Gastroesophageal sphincter (tissue), 4 donors: Measurements from ENCODE around the gene RHOA. TPM values are rescaled to one million over a fixed set of nuclear protein-coding genes. Genes with fewer than 3 reads are reported as not detected.

Experiments used
- ATAC-seq: fragments of 150-250 bp; one replicate; pipeline ENCODE4 v1.9.1; 2016; ENCODE audit warnings: mild to moderate bottlenecking, moderate library complexity
- H3K27ac ChIP-seq, 4 donors: fragments of 200-600 bp; sonication (generic) in 3 of 4; 1 replicate in 3 of 4; 2 replicates in 1 of 4; pipeline ENCODE4 v1.5.1; 2016 to 2019
- H3K27me3 ChIP-seq: fragments of 200-600 bp; sonication (generic); one replicate; pipeline ENCODE4 v1.5.1; 2019
- H3K36me3 ChIP-seq, 2 donors: fragments of 200-600 bp; sonication (generic); one replicate each; pipeline ENCODE4 v1.5.1; 2019; ENCODE audit warnings: control low read depth in 1 of 2
- H3K4me1 ChIP-seq, 3 donors: fragments of 200-600 bp; sonication (generic); 1 replicate in 2 of 3; 2 replicates in 1 of 3; pipeline ENCODE4 v1.5.1; 2016 to 2019; ENCODE audit warnings: control low read depth in 2 of 3
- H3K4me3 ChIP-seq, 2 donors: fragments of 200-600 bp; sonication (generic); one replicate each; pipeline ENCODE4 v1.5.1; 2019; ENCODE audit warnings: mild to moderate bottlenecking in 1 of 2, moderate library complexity in 1 of 2
- H3K9me3 ChIP-seq, 3 donors: fragments of 200-600 bp; sonication (generic); one replicate each; pipeline ENCODE4 v1.5.1; 2017 to 2019; ENCODE audit warnings: control low read depth in 2 of 3
- EP300 ChIP-seq: sonication (generic); formaldehyde crosslinking; IDR thresholded peaks from one replicate; pipeline ENCODE4 v1.6.1; 2017; ENCODE audit warnings: antibody characterized with exemption, mild to moderate bottlenecking
- POLR2A ChIP-seq, 2 donors: fragments of 450-650 bp; IDR thresholded peaks; one replicate each; pipeline ENCODE4 v1.6.1; 2017; ENCODE audit warnings: antibody characterized with exemption in 2 of 2, mild to moderate bottlenecking in 2 of 2, moderate library complexity in 1 of 2
- POLR2AphosphoS5 ChIP-seq: sonication (generic); formaldehyde crosslinking; IDR thresholded peaks from one replicate; pipeline ENCODE4 v1.6.1; 2017; ENCODE audit warnings: antibody characterized with exemption
- WGBS, 2 donors: methylation state at CpG; one replicate each; pipeline ENCODE4 v1.1.5; 2018; ENCODE audit warnings: low coverage in 1 of 2; 5-methylcytosine and 5-hydroxymethylcytosine counted together
- total RNA-seq, 4 donors: library from RNA; depleted of rRNA; stranded (reverse); fragments of >200 nt; gene quantifications; one replicate each; pipeline ENCODE4 v1.1.0, GENCODE V29; 2016
- TF ChIP-seq, protein P1 (sequence below), 4 experiments: fragments of 200-600 bp in 2 of 4; fragments of 450-650 bp in 2 of 4; sonication (generic) in 1 of 4; IDR thresholded peaks; one replicate each; pipeline ENCODE4 v1.5.1; 2017 to 2019; ENCODE audit warnings: antibody characterized with exemption in 4 of 4, mild to moderate bottlenecking in 2 of 4, moderate library complexity in 2 of 4

The RHOA gene
- total RNA-seq, 4 donors from 2014 or later = 401 to 524 (median 476) TPM

DNA sequence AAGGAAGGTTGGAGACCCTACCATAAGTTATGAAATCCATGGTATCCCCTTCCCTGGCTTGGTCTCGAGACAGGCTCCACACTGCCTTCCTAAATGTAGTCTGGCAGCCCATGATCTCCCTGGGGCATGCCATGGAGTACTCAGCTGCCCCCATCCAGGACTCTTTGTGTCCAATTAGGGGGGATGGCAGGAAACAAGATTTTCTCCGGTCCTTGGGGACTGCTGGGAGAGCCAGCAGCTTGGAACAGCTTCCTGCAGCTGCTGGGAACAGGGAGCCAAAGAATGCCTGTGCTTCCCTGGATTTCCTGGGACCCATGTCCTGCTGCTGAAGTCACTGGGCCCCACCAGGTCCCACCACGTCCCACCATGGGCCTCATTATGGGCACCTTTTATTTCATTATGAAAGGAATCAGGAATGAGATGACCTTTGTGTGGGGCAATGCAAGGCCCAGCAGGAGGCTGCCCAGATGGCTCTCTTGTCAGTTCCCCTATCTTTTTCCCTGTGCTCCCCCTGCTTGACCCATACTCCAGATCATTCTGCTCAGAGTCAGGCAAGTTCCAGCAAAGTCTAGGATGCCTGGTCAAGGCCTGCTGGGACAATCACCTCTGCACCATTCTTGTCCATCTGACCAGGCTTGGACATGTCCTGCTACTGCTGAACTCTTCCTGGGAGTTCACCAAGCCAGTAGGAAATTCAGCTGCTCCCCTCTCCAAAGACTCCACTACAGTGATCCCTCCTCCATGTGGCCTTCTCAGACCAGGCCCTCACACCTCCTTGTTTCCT lies 43.3 kb upstream of the RHOA start:
- no peaks in the 10 kb centered on the region for H3K27me3 ChIP-seq
- H3K27ac ChIP-seq = no peak overlapping the region
- no peak for TF ChIP-seq POLR2A (IDR thresholded peaks at IDR 0.05)
- TF ChIP-seq, protein P1, sequence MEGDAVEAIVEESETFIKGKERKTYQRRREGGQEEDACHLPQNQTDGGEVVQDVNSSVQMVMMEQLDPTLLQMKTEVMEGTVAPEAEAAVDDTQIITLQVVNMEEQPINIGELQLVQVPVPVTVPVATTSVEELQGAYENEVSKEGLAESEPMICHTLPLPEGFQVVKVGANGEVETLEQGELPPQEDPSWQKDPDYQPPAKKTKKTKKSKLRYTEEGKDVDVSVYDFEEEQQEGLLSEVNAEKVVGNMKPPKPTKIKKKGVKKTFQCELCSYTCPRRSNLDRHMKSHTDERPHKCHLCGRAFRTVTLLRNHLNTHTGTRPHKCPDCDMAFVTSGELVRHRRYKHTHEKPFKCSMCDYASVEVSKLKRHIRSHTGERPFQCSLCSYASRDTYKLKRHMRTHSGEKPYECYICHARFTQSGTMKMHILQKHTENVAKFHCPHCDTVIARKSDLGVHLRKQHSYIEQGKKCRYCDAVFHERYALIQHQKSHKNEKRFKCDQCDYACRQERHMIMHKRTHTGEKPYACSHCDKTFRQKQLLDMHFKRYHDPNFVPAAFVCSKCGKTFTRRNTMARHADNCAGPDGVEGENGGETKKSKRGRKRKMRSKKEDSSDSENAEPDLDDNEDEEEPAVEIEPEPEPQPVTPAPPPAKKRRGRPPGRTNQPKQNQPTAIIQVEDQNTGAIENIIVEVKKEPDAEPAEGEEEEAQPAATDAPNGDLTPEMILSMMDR (IDR thresholded peaks at IDR 0.05) = no peak
- no peak for TF ChIP-seq EP300
- TF ChIP-seq POLR2AphosphoS5 = no peak
- H3K36me3 ChIP-seq = no peaks in the 10 kb centered on the region
- H3K9me3 ChIP-seq = no peaks in the 10 kb centered on the region
- H3K4me3 ChIP-seq = no peak overlapping the region
- 56% methylated on average over 3 of the region's 3 CpGs; no CpG with 5 or more reads in 1 of the 2 donors for WGBS, 2 donors
- ATAC-seq = no peak
- H3K4me1 ChIP-seq = peaks cover 0 to 10% (median 0%) of the 10 kb centered on the region in 3 donors

DNA sequence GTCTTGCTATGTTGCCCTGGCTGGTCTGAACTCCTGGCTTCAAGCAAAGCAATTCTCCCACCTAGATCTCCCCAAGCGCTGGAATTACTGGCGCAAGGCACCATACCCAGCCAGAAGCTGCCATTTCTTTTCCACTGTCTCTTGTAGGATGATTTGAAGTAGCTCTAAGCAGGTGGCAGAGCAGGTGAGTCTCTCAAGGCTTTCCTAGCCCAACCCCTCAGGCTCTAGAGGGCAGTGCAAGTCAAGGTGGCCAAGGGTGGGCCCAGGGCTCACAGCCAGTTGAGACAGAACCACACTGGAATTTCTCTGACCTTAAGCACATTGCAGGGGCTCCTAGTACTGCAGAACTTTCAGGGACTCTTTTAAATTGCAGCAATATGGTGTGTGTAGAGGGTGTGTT lies 42.7 kb upstream of the RHOA start:
- no peak overlapping the region for H3K27ac ChIP-seq

DNA sequence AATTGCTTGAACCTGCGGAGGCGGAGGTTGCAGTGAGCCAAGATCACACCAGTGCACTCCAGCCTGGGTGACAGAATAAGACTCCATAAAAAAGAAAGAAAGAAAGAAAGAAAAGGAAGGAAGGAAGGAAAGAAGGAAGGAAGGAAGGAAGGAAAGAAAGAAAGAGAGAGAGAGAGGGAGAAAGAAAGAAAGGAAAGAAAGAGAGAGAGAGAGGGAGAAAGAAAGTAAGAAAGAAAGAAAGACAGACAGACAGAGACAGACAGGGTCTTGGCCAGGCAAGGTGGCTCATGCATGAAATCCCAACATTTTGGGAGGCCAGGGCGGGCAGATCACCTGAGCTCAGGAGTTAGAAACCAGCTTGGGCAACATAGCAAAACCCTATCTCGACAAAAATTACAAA lies 41.8 kb upstream of the RHOA start:
- Histone ChIP-seq H3K4me3 (no peak overlapping the region), H3K27me3 (no peaks in the 10 kb centered on the region), H3K4me1 (peaks cover 0 to 10% (median 0%) of the 10 kb centered on the region in 3 donors), H3K36me3 (no peaks in the 10 kb centered on the region), H3K9me3 (no peaks in the 10 kb centered on the region), H3K27ac (no peak overlapping the region)
- ATAC-seq = no peak
- TF ChIP-seq POLR2A (IDR thresholded peaks at IDR 0.05) (no peak), EP300 (no peak), POLR2AphosphoS5 (no peak)
- TF ChIP-seq, protein P1 (IDR thresholded peaks at IDR 0.05) = no peak
- WGBS, 2 donors = 94 to 100% methylated on average over 2 to 3 of the region's 4 CpGs

More for the DNA sequence above, 42.7 kb upstream of the RHOA start:
- H3K27me3 ChIP-seq = no peaks in the 10 kb centered on the region
- no peaks in the 10 kb centered on the region for H3K36me3 ChIP-seq
- H3K4me3 ChIP-seq = no peak overlapping the region
- ATAC-seq = no peak
- peaks cover 0 to 10% (median 0%) of the 10 kb centered on the region in 3 donors for H3K4me1 ChIP-seq
- TF ChIP-seq, protein P1 (IDR thresholded peaks at IDR 0.05) = peak in 1 of 4 experiments; percentile 49
- no peak for TF ChIP-seq POLR2A (IDR thresholded peaks at IDR 0.05)
- no peaks in the 10 kb centered on the region for H3K9me3 ChIP-seq
- WGBS, 2 donors = 100% methylated on average over 2 of the region's 2 CpGs; no CpG with 5 or more reads in 1 of the 2 donors

DNA sequence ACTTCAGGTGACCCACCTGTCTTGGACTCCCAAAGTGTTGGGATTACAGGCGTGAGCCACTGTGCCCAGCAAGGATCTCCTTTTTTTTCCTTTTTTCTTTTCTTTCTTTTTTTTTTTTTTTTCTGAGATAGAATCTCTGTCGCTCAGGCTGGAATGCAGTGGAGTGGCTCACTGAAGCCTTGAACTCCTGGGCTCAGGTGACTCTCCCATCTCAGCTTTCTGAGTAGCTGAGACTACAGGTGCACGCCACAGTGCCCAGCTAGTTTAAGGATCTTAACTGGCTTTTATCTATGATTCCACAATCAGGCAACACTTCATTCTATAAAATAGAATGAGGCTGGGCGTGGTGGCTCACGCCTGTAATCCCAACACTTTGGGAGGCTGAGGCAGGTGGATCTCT lies 33.6 kb upstream of the RHOA start:
- no peak overlapping the region for H3K27ac ChIP-seq
- ATAC-seq = no peak
- no peaks in the 10 kb centered on the region for H3K36me3 ChIP-seq
- H3K4me1 ChIP-seq = peaks cover 0 to 14% (median 4%) of the 10 kb centered on the region in 3 donors
- 100% methylated on average over 1 of the region's 5 CpGs; no CpG with 5 or more reads in 1 of the 2 donors for WGBS, 2 donors
- no peaks in the 10 kb centered on the region for H3K27me3 ChIP-seq
- no peaks in the 10 kb centered on the region for H3K9me3 ChIP-seq
- no peak overlapping the region for H3K4me3 ChIP-seq
- TF ChIP-seq EP300 (no peak), POLR2AphosphoS5 (no peak), POLR2A (IDR thresholded peaks at IDR 0.05) (no peak)
- TF ChIP-seq, protein P1 (IDR thresholded peaks at IDR 0.05) = no peak

DNA sequence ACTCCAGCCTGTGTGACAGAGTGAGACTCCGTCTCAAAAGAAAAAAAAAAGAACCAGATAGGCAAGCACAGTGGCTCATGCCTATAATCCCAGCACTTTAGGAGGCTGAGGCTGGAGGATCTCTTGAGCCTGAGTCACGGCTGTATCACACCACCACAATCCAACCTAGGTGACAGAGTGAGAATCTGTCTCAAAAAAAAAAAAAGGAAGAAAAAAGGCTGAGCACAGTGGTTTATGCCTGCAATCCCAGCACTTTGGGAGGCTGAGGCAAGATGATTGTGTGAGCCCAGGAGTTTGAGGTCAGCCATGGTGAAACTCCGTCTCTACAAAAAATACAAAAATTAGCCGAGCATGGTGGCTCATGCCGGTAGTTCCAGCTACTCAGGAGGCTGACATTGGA lies 23.0 kb upstream of the RHOA start:
- no peaks in the 10 kb centered on the region for H3K36me3 ChIP-seq
- H3K4me1 ChIP-seq = peaks cover 0 to 4% (median 3%) of the 10 kb centered on the region in 3 donors
- 83 to 100% methylated on average over 1 of the region's 5 CpGs for whole genome bisulfite sequencing, 2 donors
- no peak for TF ChIP-seq EP300
- no peak for TF ChIP-seq POLR2AphosphoS5
- TF ChIP-seq POLR2A (IDR thresholded peaks at IDR 0.05) = no peak
- TF ChIP-seq, protein P1 (IDR thresholded peaks at IDR 0.05) = no peak
- no peaks in the 10 kb centered on the region for H3K27me3 ChIP-seq
- no peak overlapping the region for H3K4me3 ChIP-seq
- H3K27ac ChIP-seq = no peak overlapping the region
- H3K9me3 ChIP-seq = no peaks in the 10 kb centered on the region
- ATAC-seq = no peak
